Right lobe of liver (tissue), 4 donors: ENCODE results near the gene IKBKE.

ENCODE experiments used
- POLR2A ChIP-seq: fragments of 450-650 bp; IDR thresholded peaks from one replicate; pipeline ENCODE4 v1.6.1; 2017; ENCODE audit warnings: antibody characterized with exemption, mild to moderate bottlenecking
- TF ChIP-seq, protein P1 (sequence below), 4 donors: fragments of 200-600 bp in 3 of 4; fragments of 450-650 bp in 1 of 4; IDR thresholded peaks; one replicate each; pipeline versions ENCODE4 v1.5.1 to v1.8.0; 2016 to 2022; ENCODE audit warnings: antibody characterized with exemption in 4 of 4, mild to moderate bottlenecking in 2 of 4
- donor health status: DM: no; HTN: no; CAD: no.
- donor health status: DM: no; HTN: no; CAD: no.
- donor health status: DM: no; HTN: yes; CAD: no.

DNA sequence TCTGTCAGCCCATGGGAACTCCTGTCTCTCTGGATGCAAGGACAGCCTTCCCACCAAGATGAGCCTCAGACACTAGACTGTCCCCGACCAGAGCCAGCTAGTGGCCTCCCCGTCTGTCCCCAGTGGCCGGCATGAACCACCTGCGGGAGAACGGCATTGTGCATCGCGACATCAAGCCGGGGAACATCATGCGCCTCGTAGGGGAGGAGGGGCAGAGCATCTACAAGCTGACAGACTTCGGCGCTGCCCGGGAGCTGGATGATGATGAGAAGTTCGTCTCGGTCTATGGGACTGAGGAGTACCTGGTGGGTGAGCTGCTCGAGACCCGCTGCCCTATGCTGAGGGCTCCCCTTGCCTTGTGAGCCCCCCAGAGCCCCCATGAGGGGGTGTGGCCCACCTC, 5.8 kb downstream of the IKBKE start:
- no peak for TF ChIP-seq POLR2A
- TF ChIP-seq, protein P1, sequence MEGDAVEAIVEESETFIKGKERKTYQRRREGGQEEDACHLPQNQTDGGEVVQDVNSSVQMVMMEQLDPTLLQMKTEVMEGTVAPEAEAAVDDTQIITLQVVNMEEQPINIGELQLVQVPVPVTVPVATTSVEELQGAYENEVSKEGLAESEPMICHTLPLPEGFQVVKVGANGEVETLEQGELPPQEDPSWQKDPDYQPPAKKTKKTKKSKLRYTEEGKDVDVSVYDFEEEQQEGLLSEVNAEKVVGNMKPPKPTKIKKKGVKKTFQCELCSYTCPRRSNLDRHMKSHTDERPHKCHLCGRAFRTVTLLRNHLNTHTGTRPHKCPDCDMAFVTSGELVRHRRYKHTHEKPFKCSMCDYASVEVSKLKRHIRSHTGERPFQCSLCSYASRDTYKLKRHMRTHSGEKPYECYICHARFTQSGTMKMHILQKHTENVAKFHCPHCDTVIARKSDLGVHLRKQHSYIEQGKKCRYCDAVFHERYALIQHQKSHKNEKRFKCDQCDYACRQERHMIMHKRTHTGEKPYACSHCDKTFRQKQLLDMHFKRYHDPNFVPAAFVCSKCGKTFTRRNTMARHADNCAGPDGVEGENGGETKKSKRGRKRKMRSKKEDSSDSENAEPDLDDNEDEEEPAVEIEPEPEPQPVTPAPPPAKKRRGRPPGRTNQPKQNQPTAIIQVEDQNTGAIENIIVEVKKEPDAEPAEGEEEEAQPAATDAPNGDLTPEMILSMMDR (IDR thresholded peaks at IDR 0.05) = no peak
